ENCODE measurements around the gene BBS5.

DNA sequence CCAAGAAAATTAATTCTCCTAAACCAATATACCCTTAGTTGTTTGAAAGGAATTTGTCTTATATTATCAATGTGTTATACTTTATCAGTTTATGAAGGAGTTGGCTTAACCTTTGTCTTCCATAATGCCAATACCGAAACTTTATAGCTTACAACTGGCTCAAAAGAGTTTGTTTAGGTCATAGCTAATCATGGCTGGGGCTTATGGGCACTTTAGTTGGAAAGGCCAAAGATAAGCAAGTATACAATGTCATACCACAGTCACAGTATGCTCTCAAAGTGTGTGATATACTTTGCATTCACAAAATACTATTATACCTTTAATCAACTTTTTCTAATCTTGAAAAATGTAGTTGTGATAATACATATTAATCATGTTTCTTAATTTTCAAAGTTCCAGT lies 32.5 kb downstream of the BBS5 start:
- TF ChIP-seq SIN3A (IDR thresholded peaks at IDR 0.05; ENCODE audit: borderline replicate concordance, insufficient read depth, low read length), result no peak
- TF ChIP-seq, protein P1, sequence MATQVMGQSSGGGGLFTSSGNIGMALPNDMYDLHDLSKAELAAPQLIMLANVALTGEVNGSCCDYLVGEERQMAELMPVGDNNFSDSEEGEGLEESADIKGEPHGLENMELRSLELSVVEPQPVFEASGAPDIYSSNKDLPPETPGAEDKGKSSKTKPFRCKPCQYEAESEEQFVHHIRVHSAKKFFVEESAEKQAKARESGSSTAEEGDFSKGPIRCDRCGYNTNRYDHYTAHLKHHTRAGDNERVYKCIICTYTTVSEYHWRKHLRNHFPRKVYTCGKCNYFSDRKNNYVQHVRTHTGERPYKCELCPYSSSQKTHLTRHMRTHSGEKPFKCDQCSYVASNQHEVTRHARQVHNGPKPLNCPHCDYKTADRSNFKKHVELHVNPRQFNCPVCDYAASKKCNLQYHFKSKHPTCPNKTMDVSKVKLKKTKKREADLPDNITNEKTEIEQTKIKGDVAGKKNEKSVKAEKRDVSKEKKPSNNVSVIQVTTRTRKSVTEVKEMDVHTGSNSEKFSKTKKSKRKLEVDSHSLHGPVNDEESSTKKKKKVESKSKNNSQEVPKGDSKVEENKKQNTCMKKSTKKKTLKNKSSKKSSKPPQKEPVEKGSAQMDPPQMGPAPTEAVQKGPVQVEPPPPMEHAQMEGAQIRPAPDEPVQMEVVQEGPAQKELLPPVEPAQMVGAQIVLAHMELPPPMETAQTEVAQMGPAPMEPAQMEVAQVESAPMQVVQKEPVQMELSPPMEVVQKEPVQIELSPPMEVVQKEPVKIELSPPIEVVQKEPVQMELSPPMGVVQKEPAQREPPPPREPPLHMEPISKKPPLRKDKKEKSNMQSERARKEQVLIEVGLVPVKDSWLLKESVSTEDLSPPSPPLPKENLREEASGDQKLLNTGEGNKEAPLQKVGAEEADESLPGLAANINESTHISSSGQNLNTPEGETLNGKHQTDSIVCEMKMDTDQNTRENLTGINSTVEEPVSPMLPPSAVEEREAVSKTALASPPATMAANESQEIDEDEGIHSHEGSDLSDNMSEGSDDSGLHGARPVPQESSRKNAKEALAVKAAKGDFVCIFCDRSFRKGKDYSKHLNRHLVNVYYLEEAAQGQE (IDR thresholded peaks at IDR 0.05; ENCODE audit: insufficient read depth in 1 of 2, low read depth in 2 of 2, low read length in 2 of 2), result no peak
